Measurements from ENCODE around the gene APOBEC3A.

The APOBEC3A gene

GRCh38 chr22:38957046-38957770 lies at the start of gene APOBEC3A:
Gene APOBEC3A, plus strand, starts transcription at chr22:38957609. Its CDS starts 83 bp downstream, at chr22:38957692.
- in situ Hi-C loops (cut with MboI; ENCODE audit: low sequenced_read_pairs) = no loop called here

GRCh38 chr22:38907767-38908166 lies 49.6 kb upstream of the APOBEC3A start:
- in situ Hi-C loops (cut with MboI; ENCODE audit: low sequenced_read_pairs) = no loop called here

GRCh38 chr22:38911434-38911833 lies 46.0 kb upstream of the APOBEC3A start:
- in situ Hi-C loops (cut with MboI; ENCODE audit: low sequenced_read_pairs) = no loop called here

GRCh38 chr22:38919631-38920190 lies 37.7 kb upstream of the APOBEC3A start:
- in situ Hi-C loops (cut with MboI; ENCODE audit: low sequenced_read_pairs) = no loop called here

- in situ Hi-C loops (cut with MboI; ENCODE audit: low sequenced_read_pairs) = no loop called here
These were observed 36.3 kb upstream of the APOBEC3A start for GRCh38 chr22:38921120-38921519.

GRCh38 chr22:38921806-38922205 lies 35.6 kb upstream of the APOBEC3A start:
- in situ Hi-C loops (cut with MboI; ENCODE audit: low sequenced_read_pairs) = no loop called here

- in situ Hi-C loops (cut with MboI; ENCODE audit: low sequenced_read_pairs) = no loop called here
These were observed 33.7 kb upstream of the APOBEC3A start for GRCh38 chr22:38923463-38924346.

- in situ Hi-C loops (cut with MboI; ENCODE audit: low sequenced_read_pairs) = no loop called here
These were observed 33.0 kb upstream of the APOBEC3A start for GRCh38 chr22:38924347-38924952.

GRCh38 chr22:38925571-38926041 lies 31.8 kb upstream of the APOBEC3A start:
- in situ Hi-C loops (cut with MboI; ENCODE audit: low sequenced_read_pairs) = no loop called here

- in situ Hi-C loops (cut with MboI; ENCODE audit: low sequenced_read_pairs) = no loop called here
These were observed 30.2 kb upstream of the APOBEC3A start for GRCh38 chr22:38927033-38927781.

- in situ Hi-C loops (cut with MboI; ENCODE audit: low sequenced_read_pairs) = no loop called here
These were observed 26.9 kb upstream of the APOBEC3A start for GRCh38 chr22:38930512-38930911.

GRCh38 chr22:38935023-38935422 lies 22.4 kb upstream of the APOBEC3A start:
- in situ Hi-C loops (cut with MboI; ENCODE audit: low sequenced_read_pairs) = no loop called here

- in situ Hi-C loops (cut with MboI; ENCODE audit: low sequenced_read_pairs) = no loop called here
These were observed 21.8 kb upstream of the APOBEC3A start for GRCh38 chr22:38935616-38936015.

GRCh38 chr22:38936562-38936961 lies 20.8 kb upstream of the APOBEC3A start:
- in situ Hi-C loops (cut with MboI; ENCODE audit: low sequenced_read_pairs) = no loop called here

- in situ Hi-C loops (cut with MboI; ENCODE audit: low sequenced_read_pairs) = no loop called here
These were observed 20.4 kb upstream of the APOBEC3A start for GRCh38 chr22:38937036-38937435.

GRCh38 chr22:38937541-38937940 lies 19.9 kb upstream of the APOBEC3A start:
- in situ Hi-C loops (cut with MboI; ENCODE audit: low sequenced_read_pairs) = no loop called here

- in situ Hi-C loops (cut with MboI; ENCODE audit: low sequenced_read_pairs) = no loop called here
These were observed 19.2 kb upstream of the APOBEC3A start for GRCh38 chr22:38938221-38938620.

- in situ Hi-C loops (cut with MboI; ENCODE audit: low sequenced_read_pairs) = no loop called here
These were observed 18.5 kb upstream of the APOBEC3A start for GRCh38 chr22:38938925-38939324.

- in situ Hi-C loops (cut with MboI; ENCODE audit: low sequenced_read_pairs) = no loop called here
These were observed 16.5 kb upstream of the APOBEC3A start for GRCh38 chr22:38940811-38941384.

- in situ Hi-C loops (cut with MboI; ENCODE audit: low sequenced_read_pairs) = no loop called here
These were observed 15.9 kb upstream of the APOBEC3A start for GRCh38 chr22:38941488-38941987.

Measured in HL-60/S4 treated with retinoic acid at 250 ng/mL for 4 days and 3 days (cell line).